ENCODE data around the gene JAKMIP1.
"Not testable (repeated sequence)": the region's sequence is repeated elsewhere in the genome, so short reads cannot be mapped to it uniquely, and the experiment has no call there.

The JAKMIP1 gene

GRCh38 chr4:5993876-5994811 is 206.2 kb downstream of the JAKMIP1 start:
- no peak for DNase-seq (ENCODE audit: low read depth in 1 of 2, low spot score in 1 of 2)

DNA sequence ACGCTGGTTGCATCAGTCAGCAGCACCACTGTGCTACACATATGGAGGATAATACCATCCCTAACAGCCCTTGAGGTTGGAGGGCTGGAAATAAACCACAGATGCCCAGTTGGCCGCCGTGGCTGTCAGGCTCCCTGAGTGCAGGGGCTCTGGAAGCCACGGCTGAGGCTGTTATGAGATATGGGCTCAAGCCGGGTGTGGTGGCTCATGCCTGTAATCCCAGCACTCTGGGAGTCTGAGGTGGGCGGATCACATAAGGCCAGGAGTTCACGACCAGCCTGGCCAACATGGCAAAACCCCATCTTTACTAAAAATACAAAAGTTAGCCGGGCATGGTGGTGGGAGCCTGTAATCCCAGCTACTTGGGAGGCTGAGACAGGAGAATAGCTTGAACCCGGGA is 207.0 kb downstream of the JAKMIP1 start:
- DNase-seq (ENCODE audit: low read depth in 1 of 2, low spot score in 1 of 2), result not testable (repeated sequence)

DNA sequence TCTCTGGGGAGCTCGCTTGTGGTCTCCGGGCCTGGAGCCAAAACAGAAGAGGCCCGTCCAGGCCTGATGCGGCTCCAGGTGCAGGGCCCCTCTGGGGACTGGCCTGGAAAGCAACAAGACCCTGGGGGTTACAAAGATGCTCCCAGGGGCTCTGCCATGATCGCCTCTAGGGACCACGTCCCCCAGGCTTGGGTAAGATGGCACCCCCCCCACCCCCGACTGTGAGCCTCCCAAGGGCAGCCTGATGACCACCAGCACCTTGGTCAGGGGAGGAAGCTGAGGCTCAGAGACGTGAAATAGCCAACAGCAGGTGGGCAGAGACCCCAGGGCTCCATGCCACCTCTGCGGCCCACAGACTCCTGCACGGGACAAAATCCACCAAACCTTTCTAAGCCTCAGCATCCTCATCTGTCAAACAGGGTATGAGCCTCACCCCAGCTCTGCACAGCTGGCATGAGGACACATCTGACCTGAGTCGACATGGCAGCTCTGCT is 207.5 kb downstream of the JAKMIP1 start:
- DNase-seq (ENCODE audit: low read depth in 1 of 2, low spot score in 1 of 2), result no peak

GRCh38 chr4:5992171-5992827 is 208.1 kb downstream of the JAKMIP1 start:
- DNase-seq (ENCODE audit: low read depth in 1 of 2, low spot score in 1 of 2), result no peak

GRCh38 chr4:5991405-5991804 is 208.9 kb downstream of the JAKMIP1 start:
- DNase-seq (ENCODE audit: low read depth in 1 of 2, low spot score in 1 of 2), result no peak

GRCh38 chr4:5990446-5991160 is 209.7 kb downstream of the JAKMIP1 start:
- no peak for DNase-seq (ENCODE audit: low read depth in 1 of 2, low spot score in 1 of 2)

DNA sequence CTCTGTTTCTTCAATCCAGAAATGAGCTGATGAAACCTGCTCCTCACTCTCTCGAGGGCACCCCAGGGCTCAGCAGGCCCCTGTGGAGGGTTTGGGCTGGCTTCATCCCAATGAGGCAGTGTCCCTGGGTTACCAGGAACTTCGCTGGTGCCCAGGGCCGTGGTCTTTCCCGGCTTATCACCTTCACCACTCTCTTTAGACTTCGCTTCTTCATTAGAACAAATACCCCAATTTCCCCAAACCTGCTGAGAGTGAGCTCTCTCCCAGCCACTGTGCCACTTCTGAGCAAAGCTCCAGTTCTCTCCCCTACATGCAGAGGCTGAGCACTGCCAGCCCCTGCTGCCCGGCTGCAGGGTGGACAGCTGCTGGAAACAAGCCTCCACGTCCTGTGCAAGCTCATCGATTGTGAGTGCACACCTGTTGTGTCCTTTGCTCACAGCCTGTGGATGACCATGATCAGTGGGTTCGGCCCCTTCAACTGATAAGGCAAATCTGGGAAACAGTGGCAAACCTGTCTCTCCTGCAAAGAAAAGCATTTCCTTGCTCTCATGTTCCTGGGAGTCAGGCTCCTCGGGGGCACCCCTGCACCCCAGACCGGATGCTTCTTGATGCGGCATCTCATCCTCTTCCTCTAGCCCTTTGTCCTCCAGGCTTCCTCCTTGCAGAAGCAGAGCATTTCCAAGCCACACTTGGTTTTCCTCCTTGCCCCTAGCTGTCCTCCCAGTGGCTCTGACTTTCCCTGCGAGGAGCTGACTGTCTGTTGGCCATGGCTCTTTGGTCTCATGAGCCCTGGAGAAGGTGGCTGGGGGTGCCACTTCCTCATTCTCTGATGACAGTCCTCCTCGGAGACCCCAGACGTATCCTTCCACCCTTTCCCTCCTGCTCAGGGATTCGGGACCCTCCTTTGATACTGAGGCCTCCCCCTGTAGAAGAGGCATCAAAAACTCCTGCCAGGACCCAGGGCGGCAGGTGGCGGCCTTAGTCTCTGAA is 210.8 kb downstream of the JAKMIP1 start:
- no peak for DNase-seq (ENCODE audit: low read depth in 1 of 2, low spot score in 1 of 2)

DNA sequence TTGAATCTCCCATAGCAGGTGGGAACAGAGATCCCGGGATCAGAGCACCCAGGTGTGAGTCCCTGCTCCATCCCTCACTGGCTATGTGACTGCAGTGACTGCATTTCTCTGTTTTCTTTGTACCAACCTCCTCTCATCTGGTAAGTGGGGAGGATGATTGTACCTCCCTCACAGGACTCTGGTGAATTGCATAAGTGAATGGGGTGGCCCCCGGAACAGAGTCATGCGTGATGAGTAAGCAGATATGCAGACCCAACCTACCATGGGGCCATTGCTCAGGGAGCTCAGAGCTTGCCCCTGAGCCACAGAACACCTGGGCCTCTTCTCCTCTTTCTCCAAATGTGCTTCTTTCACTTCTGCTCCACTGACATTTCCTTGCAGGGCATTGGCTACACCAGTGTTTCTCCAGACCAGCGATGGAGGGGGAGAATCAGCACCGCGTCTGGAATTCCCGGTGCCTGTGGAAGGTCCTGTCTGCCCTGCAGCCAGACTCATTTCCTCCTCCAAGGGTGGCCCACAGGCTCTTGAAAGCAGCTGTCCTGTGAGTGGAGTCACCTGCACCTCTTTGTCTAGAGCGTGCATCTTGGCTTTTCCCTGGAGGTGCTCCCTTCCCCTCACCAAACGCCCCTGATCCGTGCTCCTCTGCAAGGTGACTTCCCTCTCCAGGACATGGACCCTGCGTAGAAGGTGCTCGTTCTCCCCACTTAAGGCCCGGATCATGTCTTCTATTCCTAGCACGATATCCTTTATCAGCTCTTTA is 212.1 kb downstream of the JAKMIP1 start:
- DNase-seq (ENCODE audit: low read depth in 1 of 2, low spot score in 1 of 2), result no peak

- DNase-seq (ENCODE audit: low read depth in 1 of 2, low spot score in 1 of 2), result no peak
These were observed 215.5 kb downstream of the JAKMIP1 start for GRCh38 chr4:5984843-5985242.

DNA sequence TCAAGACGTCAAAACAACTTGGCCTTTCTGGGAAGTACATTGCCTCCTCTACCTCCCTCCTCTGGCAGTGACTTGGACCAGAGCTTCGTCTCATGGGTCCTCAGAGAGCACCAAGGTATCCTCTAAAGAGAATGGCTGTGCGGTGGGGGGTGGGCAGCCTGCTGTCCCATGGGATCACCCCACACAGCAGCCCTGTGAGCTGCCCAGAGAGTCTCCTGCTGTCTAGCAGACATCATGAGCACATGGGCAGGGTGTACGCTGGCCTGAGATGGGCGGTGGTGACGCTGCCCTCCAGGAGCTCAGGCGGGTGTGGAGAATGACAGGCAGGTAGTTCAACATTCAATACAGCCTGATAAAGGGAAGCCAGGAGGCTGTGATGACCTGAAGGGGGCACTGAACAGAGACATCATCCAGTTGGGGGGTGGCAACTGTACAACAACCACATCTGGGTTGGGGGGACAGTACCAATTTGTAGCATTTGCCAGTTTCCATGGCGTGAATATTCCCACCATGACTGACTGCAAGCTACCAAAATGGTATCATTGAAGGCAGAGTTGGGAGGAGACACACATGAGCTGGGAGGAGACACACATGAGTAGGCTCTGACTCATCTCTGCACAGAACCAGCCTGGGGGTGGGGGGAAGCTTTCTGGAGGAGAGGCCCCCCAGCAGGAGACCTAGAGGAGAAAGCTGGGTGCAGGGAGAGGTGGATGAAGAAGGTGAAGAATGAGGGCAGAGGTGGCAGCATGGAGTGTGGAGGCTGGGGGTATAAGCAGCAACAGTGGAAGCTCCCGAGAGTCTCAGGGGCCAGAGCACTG is 218.0 kb downstream of the JAKMIP1 start:
- DNase-seq (ENCODE audit: low read depth in 1 of 2, low spot score in 1 of 2), result no peak

DNA sequence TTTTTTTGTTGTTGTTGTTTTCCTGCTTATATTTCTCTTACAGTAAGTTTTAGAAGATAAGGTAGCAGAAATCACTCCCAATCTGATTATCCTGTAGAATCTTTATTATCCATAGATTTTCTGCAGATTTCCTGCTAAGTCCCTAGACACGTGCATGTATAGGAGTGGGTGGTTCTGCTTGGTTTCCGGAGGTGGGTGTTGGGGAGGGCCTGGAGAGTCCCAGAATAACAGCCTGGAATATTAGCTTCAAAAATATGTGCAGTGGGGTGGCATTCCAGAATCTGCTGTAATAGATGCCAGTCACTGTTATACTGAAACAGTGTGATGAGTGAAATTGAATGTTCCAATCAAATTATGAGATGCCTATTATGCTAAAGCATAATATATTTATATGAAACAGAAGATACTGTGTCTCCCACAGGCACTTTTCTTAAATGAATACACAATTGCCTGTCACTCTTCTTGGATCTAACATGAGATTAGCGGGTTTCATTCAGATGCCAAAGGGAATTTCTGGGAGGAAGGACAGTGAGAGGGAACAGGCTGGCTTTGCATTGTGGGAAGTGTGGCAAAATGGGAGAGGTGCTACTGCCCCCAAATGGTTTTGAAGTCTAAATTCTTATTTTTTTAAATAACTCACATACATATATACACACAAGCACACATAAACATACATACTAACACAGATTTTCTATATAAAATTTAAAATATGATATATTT is 219.8 kb downstream of the JAKMIP1 start:
- no peak for DNase-seq (ENCODE audit: low read depth in 1 of 2, low spot score in 1 of 2)

GRCh38 chr4:5979981-5980380 is 220.4 kb downstream of the JAKMIP1 start:
- DNase-seq (ENCODE audit: low read depth in 1 of 2, low spot score in 1 of 2), result no peak

- no peak for DNase-seq (ENCODE audit: low read depth in 1 of 2, low spot score in 1 of 2)
These were observed 223.4 kb downstream of the JAKMIP1 start for GRCh38 chr4:5976921-5977320.

GRCh38 chr4:5976431-5976830 is 223.9 kb downstream of the JAKMIP1 start:
- DNase-seq (ENCODE audit: low read depth in 1 of 2, low spot score in 1 of 2), result no peak

Measured in stimulated activated CD4-positive, alpha-beta T cell treated with anti-CD3 and anti-CD28 coated beads, Interleukin-15, amount 100 ng/mL, for 1 hour (primary cell).